ENCODE results near the gene DCLK3.
A peak's percentile ranks its signal among the peaks of the same experiment; 100 is the strongest.

The DCLK3 gene

DNA sequence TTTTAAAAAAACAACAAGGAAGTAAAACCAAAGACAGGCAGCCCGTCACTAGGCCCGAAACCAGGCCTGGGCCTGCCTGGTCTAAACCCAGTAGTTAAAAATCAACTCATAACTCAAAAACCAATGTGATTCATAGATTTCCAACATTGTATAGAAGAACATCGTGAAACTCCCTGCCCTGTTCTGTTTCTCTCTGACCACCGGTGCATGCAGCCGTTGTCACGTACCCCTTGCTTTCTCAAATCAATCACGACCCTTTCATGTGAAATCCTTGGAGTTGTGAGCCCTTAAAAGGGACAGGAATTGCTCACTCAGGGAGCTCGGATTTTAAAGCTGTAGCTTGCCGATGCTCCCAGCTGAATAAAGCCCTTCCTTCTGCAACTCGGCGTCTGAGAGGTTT, 89.5 kb downstream of the DCLK3 start:
- DNase-seq (ENCODE audit: low read depth): no peak

GRCh38 chr3:36669764-36670163, 94.6 kb downstream of the DCLK3 start:
- DNase-seq (ENCODE audit: low read depth): no peak

GRCh38 chr3:36666166-36666565, 98.2 kb downstream of the DCLK3 start:
- no peak for DNase-seq (ENCODE audit: low read depth)

DNA sequence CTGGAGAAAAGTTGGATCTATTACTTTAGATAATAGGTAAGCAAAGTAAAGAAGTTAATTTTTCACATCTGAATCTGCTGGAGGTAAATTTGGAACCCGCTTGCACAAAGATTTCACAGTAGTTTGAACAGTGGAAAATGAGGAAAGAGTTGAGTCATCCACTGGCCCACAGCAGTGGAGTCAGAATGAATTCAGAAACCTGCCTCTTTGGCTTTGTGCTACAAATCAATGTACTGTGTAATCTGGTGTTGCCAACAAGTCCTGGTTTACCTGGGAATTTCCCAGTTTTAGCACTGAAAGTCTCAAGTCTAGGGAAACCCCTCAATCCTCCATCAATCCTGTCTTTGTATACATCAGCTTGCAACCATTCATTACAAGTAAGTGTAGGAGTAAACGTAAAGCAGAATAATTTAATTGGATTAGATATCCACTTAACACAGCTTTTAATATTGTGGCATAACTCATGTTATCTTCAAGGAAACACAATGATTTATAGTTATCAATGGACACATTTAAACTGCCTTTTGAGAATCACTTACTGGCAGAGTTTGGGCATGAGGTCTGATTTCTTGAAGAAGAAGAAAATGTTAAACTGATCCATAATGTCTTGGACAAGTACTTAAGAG, 100.6 kb downstream of the DCLK3 start:
- DNase-seq (ENCODE audit: low read depth): peak; percentile 5

DNA sequence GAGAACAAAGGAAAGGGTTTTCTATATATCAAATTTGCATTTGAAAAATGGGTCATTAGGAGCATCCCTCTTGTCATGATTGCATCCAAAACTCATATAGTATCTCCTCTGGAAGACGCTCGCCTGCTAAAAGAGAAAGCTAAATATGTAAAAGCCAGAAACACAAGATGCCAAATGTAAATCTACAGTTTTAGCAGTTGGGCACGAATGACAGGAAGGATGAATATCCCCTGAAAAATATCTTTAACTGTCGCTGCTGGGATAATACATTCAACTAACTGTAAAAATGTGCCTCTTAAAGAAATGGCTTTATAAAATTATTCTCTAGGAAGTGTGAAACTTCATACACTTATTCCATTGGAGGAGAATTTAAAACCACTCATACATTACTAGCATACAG, 101.7 kb downstream of the DCLK3 start:
- no peak for DNase-seq (ENCODE audit: low read depth)
